Activated CD8-positive, alpha-beta T cell treated with anti-CD3 and anti-CD28 coated beads for 36 hours (primary cell): ENCODE measurements around the gene PTCD1. TPM values are rescaled to one million over a fixed set of nuclear protein-coding genes. Genes with fewer than 3 reads are reported as not detected.

Experiments
- ATAC-seq: fragments of 200-7000 bp; cut with Tn5 transposase; one replicate; pipeline ENCODE4 v1.10.0; 2021; ENCODE audit warnings: mild to moderate bottlenecking, moderate library complexity
- CTCF ChIA-PET: fragments of 350-600 bp; sonication (Branson Sonifier 250); formaldehyde crosslinking; loops from one replicate; lab custom pipeline; 2021; ENCODE audit warnings: antibody characterized with exemption; lab: Charles Lee
- POLR2A ChIA-PET: fragments of 350-600 bp; sonication (Branson Sonifier 250); formaldehyde crosslinking; loops from one replicate; lab custom pipeline; 2021; ENCODE audit warnings: antibody characterized with exemption; lab: Charles Lee
- DNase-seq: peaks from one replicate; pipeline ENCODE4 v3.0.0-alpha.2; 2020
- H3K27ac Mint-ChIP-seq: one replicate; pipeline ENCODE4 v1.8.0; 2021; ENCODE audit warnings: mild to moderate bottlenecking, mixed read lengths
- H3K27me3 Mint-ChIP-seq: one replicate; pipeline ENCODE4 v1.8.0; 2021; ENCODE audit warnings: mixed read lengths
- H3K36me3 Mint-ChIP-seq: one replicate; pipeline ENCODE4 v1.8.0; 2021; ENCODE audit warnings: low read depth, mixed read lengths
- H3K4me1 Mint-ChIP-seq: one replicate; pipeline ENCODE4 v1.8.0; 2021; ENCODE audit warnings: low read depth, mixed read lengths
- H3K4me3 Mint-ChIP-seq: one replicate; pipeline ENCODE4 v1.8.0; 2021; ENCODE audit warnings: mild to moderate bottlenecking, moderate library complexity, mixed read lengths
- H3K9me3 Mint-ChIP-seq: one replicate; pipeline ENCODE4 v1.8.0; 2021; ENCODE audit warnings: mixed read lengths
- intact Hi-C: fragments of 100-400 bp; cut with micrococcal nuclease; formaldehyde crosslinking; loops from one replicate; pipeline ENCODE4 v1.10.0; 2022
- total RNA-seq, 2 experiments: library from RNA; stranded (reverse); gene quantifications; one replicate each; pipeline ENCODE4 v1.2.3, GENCODE V29; 2021
- TF ChIP-seq, protein P1 (sequence below): fragments of 200-600 bp; IDR thresholded peaks from one replicate; pipeline ENCODE4 v1.8.0; 2022; ENCODE audit warnings: antibody characterized with exemption, mild to moderate bottlenecking

The PTCD1 gene
- total RNA-seq, 2 experiments from 2014 or later, result 7.2 to 8.2 TPM

DNA sequence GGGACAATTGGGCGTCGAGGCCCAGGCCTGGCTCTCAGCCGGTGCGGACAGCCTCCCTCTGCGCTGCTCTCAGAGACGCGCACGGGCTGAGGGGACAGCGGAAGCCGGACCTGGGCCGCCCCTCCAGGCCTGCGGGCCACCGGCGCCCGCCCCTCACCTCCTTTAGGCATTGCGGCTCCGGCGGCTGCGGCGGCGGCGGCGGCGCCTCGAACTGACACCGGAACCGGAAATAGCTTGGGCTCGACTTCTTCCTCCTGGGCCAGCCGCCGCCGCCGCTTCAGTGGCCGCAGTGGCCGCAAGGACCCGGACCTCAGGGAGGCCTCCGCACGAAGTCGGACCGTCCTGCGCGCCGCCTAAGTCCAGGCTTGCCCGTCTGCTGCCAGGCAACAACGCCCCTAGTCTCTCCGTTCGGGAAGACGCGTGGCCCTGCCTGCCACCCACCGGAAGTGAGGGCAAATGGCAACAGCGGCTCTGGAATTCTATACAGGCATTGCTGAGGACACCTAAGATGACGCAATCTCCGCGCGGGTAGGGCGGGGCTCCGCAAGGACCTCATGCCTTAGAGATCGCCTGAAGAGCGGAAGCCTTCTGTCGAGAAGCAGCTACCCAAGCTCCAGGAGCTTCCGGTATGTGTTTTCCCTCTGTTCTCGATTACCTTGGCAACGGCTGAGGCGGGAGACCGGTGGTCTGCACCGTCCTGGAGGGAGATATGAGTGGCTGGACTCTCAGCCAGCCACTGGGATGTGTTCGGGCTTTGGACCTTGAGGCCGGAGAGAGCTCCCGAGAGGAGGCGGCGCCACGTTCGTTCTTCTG lies 30.0 kb downstream of the PTCD1 start, which contains the start of the genes BUD31 and PDAP1:
TSS of gene BUD31 (plus strand) at position 591 of the 813 bp plus-strand sequence. CDS start 2,124 bp downstream, outside the sequence.
TSS of gene PDAP1 (minus strand) at position 219 of the 813 bp plus-strand sequence. CDS start at position 170, 49 bp downstream.
- H3K27ac Mint-ChIP-seq, result peak within 1 kb of the TSS; percentile 97
- peaks cover 43% of the 10 kb centered on the region for H3K4me1 Mint-ChIP-seq
- ChIA-PET POLR2A (interaction anchor here (0.7 to 5.6 kb wide), 26 partner anchors 9 to 578 kb away, joined by 3 to 58 read pairs (median 5); partner anchors contain the start of genes ARPC1B, ATP5MF, CPSF4 and PTCD1), CTCF (interaction anchor here (0.8 to 2.3 kb wide), 5 partner anchors 8 to 28 kb away, joined by 3 to 6 read pairs (median 3); no protein-coding TSS in a partner anchor)
- peak; percentile 90 for ATAC-seq
- H3K9me3 Mint-ChIP-seq, result no peaks in the 10 kb centered on the region
- no peaks in the 10 kb centered on the region for H3K27me3 Mint-ChIP-seq
- H3K36me3 Mint-ChIP-seq, result peaks cover 42% of the 10 kb centered on the region
- peak; percentile 93 for DNase-seq
- peak within 1 kb of the TSS; percentile 90 for H3K4me3 Mint-ChIP-seq
- TF ChIP-seq, protein P1, sequence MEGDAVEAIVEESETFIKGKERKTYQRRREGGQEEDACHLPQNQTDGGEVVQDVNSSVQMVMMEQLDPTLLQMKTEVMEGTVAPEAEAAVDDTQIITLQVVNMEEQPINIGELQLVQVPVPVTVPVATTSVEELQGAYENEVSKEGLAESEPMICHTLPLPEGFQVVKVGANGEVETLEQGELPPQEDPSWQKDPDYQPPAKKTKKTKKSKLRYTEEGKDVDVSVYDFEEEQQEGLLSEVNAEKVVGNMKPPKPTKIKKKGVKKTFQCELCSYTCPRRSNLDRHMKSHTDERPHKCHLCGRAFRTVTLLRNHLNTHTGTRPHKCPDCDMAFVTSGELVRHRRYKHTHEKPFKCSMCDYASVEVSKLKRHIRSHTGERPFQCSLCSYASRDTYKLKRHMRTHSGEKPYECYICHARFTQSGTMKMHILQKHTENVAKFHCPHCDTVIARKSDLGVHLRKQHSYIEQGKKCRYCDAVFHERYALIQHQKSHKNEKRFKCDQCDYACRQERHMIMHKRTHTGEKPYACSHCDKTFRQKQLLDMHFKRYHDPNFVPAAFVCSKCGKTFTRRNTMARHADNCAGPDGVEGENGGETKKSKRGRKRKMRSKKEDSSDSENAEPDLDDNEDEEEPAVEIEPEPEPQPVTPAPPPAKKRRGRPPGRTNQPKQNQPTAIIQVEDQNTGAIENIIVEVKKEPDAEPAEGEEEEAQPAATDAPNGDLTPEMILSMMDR, result no peak
- intact Hi-C loops, result no loop called here

DNA sequence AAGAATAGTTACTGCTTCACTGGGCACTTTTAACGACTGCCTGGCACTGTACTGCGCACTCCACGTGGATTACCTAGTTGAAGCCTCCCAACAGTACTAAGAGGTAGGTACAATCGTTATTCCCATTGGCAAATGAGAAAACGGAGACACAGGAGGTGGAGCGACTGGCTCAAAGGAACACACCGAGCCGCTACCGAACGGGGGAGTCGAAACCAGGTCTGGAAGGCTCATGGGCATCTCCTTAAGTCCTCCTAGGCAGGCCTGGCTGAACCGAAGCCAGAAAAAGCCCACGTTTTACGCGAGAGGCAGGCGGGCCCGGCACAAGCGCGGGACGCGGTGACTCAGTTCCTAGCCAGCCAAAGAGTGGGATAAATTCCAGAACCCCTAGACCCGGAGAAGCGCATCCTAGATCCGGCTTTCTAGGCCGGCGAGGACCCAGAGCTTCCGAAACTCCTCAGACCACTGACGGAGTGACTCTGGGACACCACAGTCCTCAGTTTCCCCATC lies 30.7 kb downstream of the PTCD1 start:
- Mint-ChIP-seq H3K27ac (peak overlapping the region; percentile 97), H3K36me3 (peaks cover 43% of the 10 kb centered on the region), H3K9me3 (no peaks in the 10 kb centered on the region), H3K4me1 (peaks cover 41% of the 10 kb centered on the region), H3K4me3 (peak overlapping the region; percentile 90), H3K27me3 (no peaks in the 10 kb centered on the region)
- TF ChIP-seq, protein P1, result no peak
- POLR2A ChIA-PET, result interaction anchor here (1.0 to 5.6 kb wide), 16 partner anchors 10 to 82 kb away, joined by 3 to 58 read pairs (median 7); partner anchors contain the start of genes ARPC1A, ARPC1B, ATP5MF and CPSF4
- CTCF ChIA-PET, result interaction anchor here (0.8 to 2.3 kb wide), 6 partner anchors 8 to 42 kb away, joined by 3 to 6 read pairs (median 4); no protein-coding TSS in a partner anchor
- peak; percentile 44 for DNase-seq
- peak; percentile 10 for ATAC-seq
- intact Hi-C loops, result no loop called here

DNA sequence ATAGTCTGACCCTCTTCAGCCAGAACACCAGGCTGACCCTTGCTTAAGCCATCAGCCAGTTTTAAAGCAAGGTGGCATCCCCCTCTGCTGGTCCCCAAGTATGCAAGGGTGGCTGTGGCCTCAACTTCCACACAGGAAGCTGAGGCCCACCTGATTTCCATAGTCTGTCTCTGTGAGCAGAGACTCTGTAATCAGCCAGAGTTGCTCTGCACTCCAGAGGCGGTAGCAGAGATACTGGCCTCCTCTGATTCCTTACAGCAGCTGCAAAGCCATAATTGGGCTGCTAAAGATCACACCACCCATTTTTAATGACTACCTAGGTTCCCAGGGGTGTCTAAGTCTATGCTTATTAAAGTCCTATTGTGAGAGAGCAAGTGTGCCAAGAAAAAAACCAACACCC lies 32.0 kb downstream of the PTCD1 start:
- POLR2A ChIA-PET, result interaction anchor here (1.0 to 5.6 kb wide), 8 partner anchors 8 to 32 kb away, joined by 3 to 58 read pairs (median 18); partner anchors contain the start of genes ARPC1B, CPSF4 and PTCD1
- intact Hi-C loops, result no loop called here
- peaks cover 37% of the 10 kb centered on the region for H3K36me3 Mint-ChIP-seq
- DNase-seq (peak; percentile 32), ATAC-seq (no peak)
- CTCF ChIA-PET, result interaction anchor here (0.8 to 1.2 kb wide), 2 partner anchors 23 to 41 kb away, joined by 3 to 5 read pairs; no protein-coding TSS in a partner anchor
- peaks cover 41% of the 10 kb centered on the region for H3K4me1 Mint-ChIP-seq
- no peaks in the 10 kb centered on the region for H3K9me3 Mint-ChIP-seq
- TF ChIP-seq, protein P1, result no peak
- H3K27ac Mint-ChIP-seq, result peak overlapping the region; percentile 97
- H3K4me3 Mint-ChIP-seq, result peak overlapping the region; percentile 90
- no peaks in the 10 kb centered on the region for H3K27me3 Mint-ChIP-seq

DNA sequence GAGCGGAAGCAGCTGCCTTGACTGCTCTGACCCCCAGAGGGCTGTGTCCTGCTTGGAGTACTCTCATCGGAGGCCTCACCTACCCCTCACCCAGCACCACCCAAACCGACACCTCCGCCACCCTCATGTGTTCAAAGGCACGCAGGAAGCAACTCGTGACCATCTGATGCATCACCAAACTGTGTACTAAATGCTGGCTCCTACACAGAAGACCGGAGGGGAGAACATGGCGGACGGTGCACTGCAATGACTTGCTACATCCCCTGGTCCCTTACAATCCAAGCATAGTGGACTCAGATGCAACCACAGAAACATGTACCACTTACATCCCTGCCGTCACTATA lies 33.6 kb downstream of the PTCD1 start:
- DNase-seq (no peak), ATAC-seq (no peak)
- TF ChIP-seq, protein P1, result no peak
- peaks cover 34% of the 10 kb centered on the region for H3K4me1 Mint-ChIP-seq
- peak overlapping the region; percentile 43 for H3K27ac Mint-ChIP-seq
- H3K9me3 Mint-ChIP-seq, result no peaks in the 10 kb centered on the region
- H3K36me3 Mint-ChIP-seq, result peaks cover 36% of the 10 kb centered on the region
- ChIA-PET POLR2A (interaction anchor here (1.1 to 3.1 kb wide), 3 partner anchors 11 to 78 kb away, joined by 3 to 17 read pairs (median 3); no protein-coding TSS in a partner anchor), CTCF (interaction anchor here (1.0 kb wide), 1 partner anchor 11 kb away, joined by 3 read pairs; no protein-coding TSS in a partner anchor)
- H3K27me3 Mint-ChIP-seq, result no peaks in the 10 kb centered on the region
- H3K4me3 Mint-ChIP-seq, result no peak overlapping the region
- intact Hi-C loops, result no loop called here
